GM12864 (cell line): ENCODE results near the gene EXOC6.

ENCODE experiments used
- DNase-seq: peaks from one replicate; pipeline ENCODE4 v3.0.0-alpha.2; 2011; ENCODE audit warnings: low read depth
- H3K4me3 ChIP-seq: 2 replicates; pipeline ENCODE4 v1.5.1; 2011; ENCODE audit warnings: mild to moderate bottlenecking, low read depth, low read length, control low read depth
- CTCF ChIP-seq: IDR thresholded peaks from 2 replicates; pipeline ENCODE4 v1.5.1; 2011; ENCODE audit warnings: low read depth, mild to moderate bottlenecking, moderate library complexity, low read length, control low read depth, inconsistent platforms; ENCODE audit errors: missing control alignments

Gene EXOC6

DNA sequence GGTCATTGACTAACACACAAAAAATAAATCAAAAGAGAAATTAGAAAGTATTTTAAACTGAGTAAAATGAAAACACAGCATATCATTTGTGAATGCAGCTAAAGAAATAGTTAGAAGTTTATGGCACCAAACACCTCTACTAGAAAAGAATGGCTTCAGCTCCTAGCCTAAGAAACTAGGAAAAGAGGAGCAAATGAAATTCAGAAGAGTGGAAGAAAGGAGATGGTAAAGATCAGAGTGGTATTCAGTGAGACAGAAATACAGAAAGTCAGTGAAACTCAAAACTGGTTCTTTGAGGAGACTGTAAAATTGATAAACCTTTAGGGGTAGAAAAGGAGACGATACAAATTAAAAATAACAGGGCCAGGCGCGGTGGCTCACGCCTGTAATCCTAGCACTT is 2.7 kb downstream of the EXOC6 start:
- no peak for DNase-seq
- no peak overlapping the region for H3K4me3 ChIP-seq
- no peak for TF ChIP-seq CTCF

DNA sequence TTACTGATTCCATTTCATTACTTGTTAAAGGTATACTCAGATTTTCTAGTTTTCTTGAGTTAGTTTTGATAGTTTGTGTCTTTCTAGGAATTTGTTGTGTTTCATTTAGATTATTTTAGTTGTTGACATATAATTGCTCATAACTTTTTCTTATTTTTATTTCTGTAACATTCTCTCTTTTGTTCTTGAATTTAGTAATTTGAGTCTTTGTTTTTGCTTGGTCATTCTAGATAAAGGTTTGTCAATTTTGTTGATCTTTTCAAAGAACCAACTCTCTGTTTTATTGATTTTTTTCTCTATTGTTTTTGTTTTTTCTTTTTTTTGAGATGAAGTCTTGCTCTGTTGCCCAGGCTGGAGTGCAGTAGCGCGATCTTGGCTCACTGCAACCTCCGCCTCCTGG is 7.2 kb downstream of the EXOC6 start:
- H3K4me3 ChIP-seq, result no peak overlapping the region
- DNase-seq, result no peak
- TF ChIP-seq CTCF, result no peak

DNA sequence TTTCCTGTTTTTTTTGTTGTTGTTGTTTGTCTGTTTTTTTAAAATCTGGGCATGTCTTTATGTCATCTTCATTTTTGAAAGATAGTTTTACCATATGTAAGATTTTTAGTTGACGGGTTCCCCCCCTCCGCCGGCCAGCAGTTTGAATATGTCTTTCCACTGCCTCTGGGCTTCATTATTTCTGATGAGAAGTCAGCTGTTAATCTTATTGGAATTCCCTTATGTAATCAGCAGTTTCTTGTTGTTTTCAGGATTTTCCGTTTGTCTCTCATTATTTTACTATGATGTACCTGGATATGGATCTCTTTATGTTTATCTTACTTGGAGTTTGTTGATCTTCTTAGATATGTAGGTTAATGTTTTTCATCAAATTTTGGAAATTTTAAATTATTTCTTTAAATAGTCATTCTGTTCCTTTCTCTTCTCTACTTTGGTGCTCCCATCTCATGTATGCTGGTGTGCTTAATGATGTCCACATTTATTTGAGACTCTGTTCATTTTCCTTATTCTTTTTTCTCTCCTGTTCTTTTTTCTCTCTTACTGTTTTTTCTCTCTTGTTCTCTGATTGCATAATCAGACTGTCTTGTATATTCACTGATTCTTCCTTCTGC is 9.7 kb downstream of the EXOC6 start:
- TF ChIP-seq CTCF, result no peak
- no peak for DNase-seq
- H3K4me3 ChIP-seq, result no peak overlapping the region

- no peak overlapping the region for H3K4me3 ChIP-seq
- TF ChIP-seq CTCF, result no peak
- DNase-seq, result no peak
These were observed 18.9 kb downstream of the EXOC6 start for GRCh38 chr10:92867235-92867634.

DNA sequence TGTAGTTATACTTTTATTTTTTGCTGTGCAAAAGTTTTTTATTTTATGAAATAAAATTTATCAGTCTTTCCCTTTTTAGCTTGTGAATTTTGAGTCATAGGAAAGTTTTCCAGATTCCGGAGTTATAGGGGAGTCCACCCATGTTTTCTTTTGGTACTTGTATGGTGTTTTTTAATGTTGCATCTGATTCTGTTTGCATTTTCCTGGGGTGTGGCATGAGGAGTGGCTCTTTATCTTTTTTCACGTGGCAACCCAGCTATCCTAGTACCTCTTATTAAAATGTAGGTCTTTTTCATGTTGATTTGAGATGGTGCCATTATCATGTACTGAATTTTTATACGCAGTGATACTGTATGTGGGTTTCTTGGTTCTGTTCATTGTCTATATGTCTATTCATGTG is 19.7 kb downstream of the EXOC6 start:
- no peak for TF ChIP-seq CTCF
- no peak for DNase-seq
- no peak overlapping the region for H3K4me3 ChIP-seq

- TF ChIP-seq CTCF, result no peak
These were observed 20.2 kb downstream of the EXOC6 start for GRCh38 chr10:92868557-92868956.

DNA sequence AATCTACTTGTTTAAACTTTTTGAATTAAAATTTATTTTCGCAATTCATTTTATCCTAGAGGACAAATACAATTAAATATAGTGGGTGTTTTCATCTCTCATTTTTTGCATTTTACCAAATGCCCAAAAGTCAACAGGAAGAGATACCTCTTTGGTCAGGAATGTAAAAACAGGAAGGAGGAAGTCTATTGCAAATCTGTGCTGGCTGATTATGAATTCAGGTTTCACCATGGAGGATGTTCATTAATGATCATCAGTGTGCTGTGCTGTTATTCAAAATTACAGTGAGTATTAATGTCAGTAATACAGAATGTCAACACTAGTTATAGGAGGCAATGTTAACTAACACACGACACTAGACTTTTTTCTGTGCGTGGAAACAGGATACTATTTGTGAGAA is 24.7 kb downstream of the EXOC6 start:
- H3K4me3 ChIP-seq, result no peak overlapping the region
- TF ChIP-seq CTCF, result no peak
- DNase-seq, result no peak

More at GRCh38 chr10:92868557-92868956, 20.2 kb downstream of the EXOC6 start:
- H3K4me3 ChIP-seq, result no peak overlapping the region
- no peak for DNase-seq
